ENCODE data around the gene FTMT.

DNA sequence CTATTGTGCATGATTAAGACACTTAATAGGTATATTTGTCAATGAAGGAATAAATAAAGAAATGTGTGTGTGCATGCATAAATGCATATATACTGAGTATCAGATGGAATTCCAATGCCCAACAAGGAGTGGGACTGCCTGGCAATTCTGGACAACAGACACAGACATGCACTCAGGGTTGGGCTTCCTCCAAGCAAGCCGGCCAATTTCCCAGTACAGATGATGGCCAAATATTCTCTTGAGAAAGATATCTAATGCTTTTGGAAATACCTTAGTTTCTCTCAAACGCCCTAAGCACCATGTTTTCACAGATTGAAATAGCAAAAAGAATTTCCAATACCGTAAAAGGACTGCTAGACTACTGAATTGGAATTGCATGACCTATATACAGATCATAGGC is 11.1 kb downstream of the FTMT start:
- TF ChIP-seq, protein P1, sequence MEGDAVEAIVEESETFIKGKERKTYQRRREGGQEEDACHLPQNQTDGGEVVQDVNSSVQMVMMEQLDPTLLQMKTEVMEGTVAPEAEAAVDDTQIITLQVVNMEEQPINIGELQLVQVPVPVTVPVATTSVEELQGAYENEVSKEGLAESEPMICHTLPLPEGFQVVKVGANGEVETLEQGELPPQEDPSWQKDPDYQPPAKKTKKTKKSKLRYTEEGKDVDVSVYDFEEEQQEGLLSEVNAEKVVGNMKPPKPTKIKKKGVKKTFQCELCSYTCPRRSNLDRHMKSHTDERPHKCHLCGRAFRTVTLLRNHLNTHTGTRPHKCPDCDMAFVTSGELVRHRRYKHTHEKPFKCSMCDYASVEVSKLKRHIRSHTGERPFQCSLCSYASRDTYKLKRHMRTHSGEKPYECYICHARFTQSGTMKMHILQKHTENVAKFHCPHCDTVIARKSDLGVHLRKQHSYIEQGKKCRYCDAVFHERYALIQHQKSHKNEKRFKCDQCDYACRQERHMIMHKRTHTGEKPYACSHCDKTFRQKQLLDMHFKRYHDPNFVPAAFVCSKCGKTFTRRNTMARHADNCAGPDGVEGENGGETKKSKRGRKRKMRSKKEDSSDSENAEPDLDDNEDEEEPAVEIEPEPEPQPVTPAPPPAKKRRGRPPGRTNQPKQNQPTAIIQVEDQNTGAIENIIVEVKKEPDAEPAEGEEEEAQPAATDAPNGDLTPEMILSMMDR (conservative IDR thresholded peaks at IDR 0.05; ENCODE audit: low read depth, low read length) = no peak
- TF ChIP-seq POLR2A (IDR thresholded peaks at IDR 0.05; ENCODE audit: low read depth, low read length) = no peak
- TF ChIP-seq RAD21 (IDR thresholded peaks at IDR 0.05; ENCODE audit: low read length) = no peak
- TF ChIP-seq MAZ (IDR thresholded peaks at IDR 0.05; ENCODE audit: borderline replicate concordance, low read depth, low read length) = no peak
- TF ChIP-seq SMC3 (IDR thresholded peaks at IDR 0.05; ENCODE audit: low read depth, low read length) = no peak
- no peak for TF ChIP-seq CEBPB (IDR thresholded peaks at IDR 0.05; ENCODE audit: low read depth, low read length)
- TF ChIP-seq RFX5 (IDR thresholded peaks at IDR 0.05; ENCODE audit: low read depth, low read length) = no peak
- TF ChIP-seq MAFK (IDR thresholded peaks at IDR 0.05; ENCODE audit: low read depth, low read length) = no peak
- TF ChIP-seq, protein P2, sequence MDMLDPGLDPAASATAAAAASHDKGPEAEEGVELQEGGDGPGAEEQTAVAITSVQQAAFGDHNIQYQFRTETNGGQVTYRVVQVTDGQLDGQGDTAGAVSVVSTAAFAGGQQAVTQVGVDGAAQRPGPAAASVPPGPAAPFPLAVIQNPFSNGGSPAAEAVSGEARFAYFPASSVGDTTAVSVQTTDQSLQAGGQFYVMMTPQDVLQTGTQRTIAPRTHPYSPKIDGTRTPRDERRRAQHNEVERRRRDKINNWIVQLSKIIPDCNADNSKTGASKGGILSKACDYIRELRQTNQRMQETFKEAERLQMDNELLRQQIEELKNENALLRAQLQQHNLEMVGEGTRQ (IDR thresholded peaks at IDR 0.05; ENCODE audit: low read depth, low read length) = no peak
- no peak for TF ChIP-seq RCOR1 (IDR thresholded peaks at IDR 0.05; ENCODE audit: insufficient replicate concordance, low read length)
- no peak for TF ChIP-seq MXI1 (IDR thresholded peaks at IDR 0.05; ENCODE audit: borderline replicate concordance, low read depth, low read length)
- TF ChIP-seq, protein P3, sequence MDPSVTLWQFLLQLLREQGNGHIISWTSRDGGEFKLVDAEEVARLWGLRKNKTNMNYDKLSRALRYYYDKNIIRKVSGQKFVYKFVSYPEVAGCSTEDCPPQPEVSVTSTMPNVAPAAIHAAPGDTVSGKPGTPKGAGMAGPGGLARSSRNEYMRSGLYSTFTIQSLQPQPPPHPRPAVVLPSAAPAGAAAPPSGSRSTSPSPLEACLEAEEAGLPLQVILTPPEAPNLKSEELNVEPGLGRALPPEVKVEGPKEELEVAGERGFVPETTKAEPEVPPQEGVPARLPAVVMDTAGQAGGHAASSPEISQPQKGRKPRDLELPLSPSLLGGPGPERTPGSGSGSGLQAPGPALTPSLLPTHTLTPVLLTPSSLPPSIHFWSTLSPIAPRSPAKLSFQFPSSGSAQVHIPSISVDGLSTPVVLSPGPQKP (IDR thresholded peaks at IDR 0.05; ENCODE audit: borderline replicate concordance, low read depth, low read length) = no peak
- TF ChIP-seq CHD1 (IDR thresholded peaks at IDR 0.05; ENCODE audit: low read depth, low read length) = no peak
- TF ChIP-seq BHLHE40 (IDR thresholded peaks at IDR 0.05; ENCODE audit: low read depth, low read length) = no peak

All from IMR-90 (cell line).